Fibroblast of skin of right biceps (primary cell): ENCODE results near the gene COL20A1.

ENCODE experiments used
- DNase-seq: peaks from one replicate; pipeline ENCODE4 v3.0.0-alpha.2; 2013

Gene COL20A1

GRCh38 chr20:63364801-63365585 is 72.0 kb downstream of the COL20A1 start:
- no peak for DNase-seq

GRCh38 chr20:63365601-63366389 is 72.8 kb downstream of the COL20A1 start:
- DNase-seq = no peak

- no peak for DNase-seq
These were observed 73.7 kb downstream of the COL20A1 start for GRCh38 chr20:63366390-63367365.

- no peak for DNase-seq
These were observed 74.6 kb downstream of the COL20A1 start for GRCh38 chr20:63367446-63368055.

DNA sequence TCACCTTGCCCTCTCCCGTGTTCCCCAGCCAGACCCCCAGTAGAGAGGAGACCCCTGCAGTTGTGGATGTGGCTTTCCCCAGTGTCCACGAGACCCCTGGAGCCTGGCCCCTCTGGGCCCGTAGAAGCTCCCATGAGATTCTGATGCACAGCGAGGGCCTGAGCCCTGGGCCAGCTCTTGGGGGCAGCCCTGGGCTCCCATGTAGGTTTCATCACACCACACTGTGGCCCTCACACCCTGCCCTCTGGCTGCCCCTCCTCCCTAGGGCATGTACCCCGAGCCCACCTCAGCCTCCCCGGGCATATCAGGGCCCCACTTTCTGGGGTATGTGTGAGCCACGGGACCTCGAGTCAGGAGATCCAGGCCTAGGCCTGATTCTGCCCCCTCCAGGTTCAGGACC is 75.2 kb downstream of the COL20A1 start:
- no peak for DNase-seq

DNA sequence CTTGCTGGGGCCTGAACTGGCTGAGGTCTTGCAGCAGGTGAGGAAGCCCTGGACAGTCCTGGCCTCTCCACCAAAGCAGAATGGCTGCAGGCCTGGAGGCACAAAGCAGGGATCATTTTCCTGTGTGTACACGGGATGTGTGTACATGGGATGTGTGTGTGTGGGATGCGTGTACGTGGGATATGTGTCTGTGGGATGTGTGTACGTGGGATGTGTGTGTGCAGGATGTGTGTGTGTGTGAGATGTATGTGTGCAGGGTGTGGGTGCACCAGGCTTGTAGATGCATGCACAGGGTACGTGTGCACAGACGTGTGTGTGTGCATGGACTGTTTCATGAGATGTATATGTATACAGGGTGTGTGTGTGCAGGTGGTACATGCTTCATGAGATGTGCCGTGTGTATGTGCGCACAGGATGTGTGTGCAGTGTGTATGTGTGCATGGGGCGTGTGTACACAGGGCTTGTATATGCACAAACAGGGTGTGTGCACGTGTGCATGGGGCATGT is 76.1 kb downstream of the COL20A1 start:
- DNase-seq = no peak

DNA sequence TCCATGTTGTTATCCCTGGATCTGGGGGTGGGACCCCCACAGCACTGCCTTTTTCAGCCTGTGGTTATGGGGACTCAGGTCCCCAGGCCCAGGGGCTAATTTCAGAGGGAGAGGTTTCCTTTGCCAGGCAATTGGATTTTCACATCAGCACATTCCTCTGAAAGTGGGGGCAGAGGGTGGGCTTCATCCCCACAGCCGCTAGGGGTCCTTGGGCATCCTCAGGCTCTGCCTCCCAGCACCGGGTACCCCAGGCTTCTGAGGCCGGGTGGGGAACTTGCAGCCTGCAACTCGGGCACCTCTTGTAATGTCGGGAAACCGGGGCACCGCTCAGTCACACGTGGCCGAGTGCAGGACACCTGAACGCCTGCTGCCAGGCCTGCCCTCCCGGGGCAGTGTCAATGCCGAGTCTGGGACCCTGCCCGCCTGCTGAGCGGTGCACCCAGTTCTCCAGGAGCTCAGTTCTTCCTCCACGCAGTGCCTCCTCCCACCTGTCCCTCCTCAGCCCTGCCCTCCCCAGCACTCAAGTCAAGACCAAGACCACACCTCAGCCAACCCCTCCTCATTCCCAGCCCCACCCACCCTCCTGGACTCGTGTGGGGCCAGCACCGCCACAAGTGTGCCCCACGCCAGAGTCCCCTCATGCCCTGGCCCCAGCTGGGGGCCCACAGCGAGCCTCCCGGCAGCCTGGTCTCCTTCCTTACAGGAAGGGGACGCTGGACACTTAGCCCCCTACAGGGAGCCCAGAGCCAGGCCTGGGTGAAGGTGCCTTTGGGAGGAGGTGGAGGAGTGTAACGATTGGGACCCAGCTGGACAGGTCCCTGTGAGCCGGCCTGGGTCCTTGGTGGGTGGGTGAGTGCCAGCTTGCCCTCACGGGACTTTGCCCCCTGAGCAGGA is 77.0 kb downstream of the COL20A1 start:
- no peak for DNase-seq

DNA sequence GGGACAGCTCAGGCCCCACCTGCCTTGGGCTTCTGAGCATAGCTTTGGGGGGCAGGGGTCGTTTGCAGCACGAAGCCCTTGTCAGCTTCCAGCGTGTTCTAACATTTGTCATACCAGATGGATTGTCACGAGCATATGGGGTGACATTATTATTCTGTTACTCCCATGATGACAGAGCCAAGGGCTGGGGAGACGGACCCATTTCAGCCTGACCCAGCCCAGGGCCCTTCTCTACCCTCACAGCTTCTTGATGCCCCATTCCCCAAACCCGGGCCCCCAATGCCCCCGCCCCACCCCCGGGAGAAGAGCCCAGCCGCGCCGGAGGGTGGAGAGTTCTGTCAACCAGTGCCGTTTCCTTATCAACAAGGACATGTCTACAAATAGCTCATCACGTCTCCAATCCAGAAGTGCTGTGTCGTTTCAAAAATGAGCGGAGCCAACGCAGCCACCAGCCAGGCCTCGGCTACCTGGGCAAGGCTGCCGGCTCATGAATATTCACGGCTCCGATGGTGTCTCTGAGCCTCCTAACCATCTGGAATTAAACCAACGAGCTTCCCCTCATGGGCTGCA is 77.7 kb downstream of the COL20A1 start:
- no peak for DNase-seq

DNA sequence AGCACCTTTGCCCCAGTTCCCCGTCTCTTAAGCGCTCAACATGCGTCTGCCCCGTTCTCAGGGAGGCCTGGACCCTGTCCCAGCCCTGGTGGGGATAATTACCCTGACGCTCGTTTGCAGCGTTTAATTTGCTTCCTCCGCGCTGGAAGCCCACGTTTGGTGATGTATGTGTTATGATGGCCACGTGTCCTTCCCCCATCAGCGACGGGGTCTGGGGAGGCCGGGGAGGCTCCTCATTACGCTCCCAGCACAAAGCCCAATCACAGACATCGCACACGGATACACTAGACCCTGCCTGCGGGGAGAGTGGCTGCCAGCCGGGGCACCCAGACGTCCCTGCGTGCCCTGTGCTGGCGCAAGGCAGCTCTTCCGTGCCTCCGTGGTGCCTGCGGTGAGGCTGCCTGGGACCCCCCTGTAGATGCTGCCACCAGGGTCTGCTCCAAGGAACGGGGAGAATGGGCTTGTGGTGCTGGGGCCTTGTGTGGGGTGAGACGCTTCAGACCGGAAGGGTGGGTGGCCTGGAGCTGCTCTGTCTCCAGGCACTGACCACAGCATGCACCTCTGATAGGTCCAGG is 78.4 kb downstream of the COL20A1 start:
- DNase-seq = no peak

- no peak for DNase-seq
These were observed 80.2 kb downstream of the COL20A1 start for GRCh38 chr20:63372971-63373885.

DNA sequence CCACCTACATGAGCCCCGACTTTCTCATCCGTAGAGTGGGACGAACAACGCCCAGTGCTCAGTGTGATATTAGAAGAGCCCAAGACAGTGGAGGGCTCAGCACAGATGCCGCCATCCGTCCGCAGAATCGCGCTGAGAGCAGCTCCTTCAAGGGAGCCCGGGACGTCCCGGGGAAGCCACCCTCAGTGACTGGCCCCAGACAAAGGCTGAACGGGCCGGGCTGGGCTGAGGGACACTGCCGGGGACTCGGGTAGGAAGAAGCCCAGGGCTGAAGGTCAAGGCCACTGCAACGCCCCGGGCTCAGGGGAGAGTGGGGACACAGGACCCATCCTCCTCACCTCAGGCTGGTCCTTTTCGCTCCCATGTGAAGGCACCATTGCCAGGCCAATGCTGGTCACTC is 81.0 kb downstream of the COL20A1 start:
- no peak for DNase-seq

DNA sequence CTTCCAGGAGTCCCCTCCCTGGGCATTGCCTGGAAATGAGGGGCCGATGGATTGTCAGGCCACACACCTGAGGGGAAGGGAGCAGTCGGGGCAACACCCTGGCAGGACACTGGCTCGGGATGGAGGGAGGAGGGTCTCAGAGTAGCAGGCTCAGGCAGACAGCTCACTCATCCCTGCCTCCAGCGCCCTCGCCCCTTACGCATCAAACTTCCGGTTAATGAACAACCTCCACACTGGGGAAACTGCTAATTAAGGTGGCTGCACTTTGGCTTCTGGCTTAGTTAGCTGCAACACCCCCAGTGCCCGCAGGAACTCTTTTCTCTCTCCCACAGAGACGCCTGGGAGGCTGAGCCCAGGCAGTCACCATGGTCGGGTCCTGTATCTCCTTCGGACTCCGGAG is 81.5 kb downstream of the COL20A1 start:
- no peak for DNase-seq

DNA sequence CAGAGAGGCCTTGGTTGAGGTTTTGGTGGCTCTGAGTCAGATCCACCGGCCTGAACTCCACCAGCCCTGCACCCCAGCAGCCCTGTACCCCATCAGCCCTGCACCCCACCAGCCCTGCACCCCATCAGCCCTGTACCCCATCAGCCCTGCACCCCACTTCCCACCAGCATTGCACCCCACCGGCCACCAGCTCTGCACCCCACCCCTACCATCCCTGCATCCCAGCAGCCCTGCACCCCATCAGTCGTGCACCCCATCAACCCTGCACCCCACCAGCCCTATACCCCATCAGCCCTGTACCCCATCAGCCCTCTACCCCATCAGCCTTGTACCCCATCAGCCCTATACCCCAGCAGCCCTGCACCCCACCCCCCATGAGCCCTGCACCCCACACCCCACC is 82.5 kb downstream of the COL20A1 start:
- no peak for DNase-seq

- no peak for DNase-seq
These were observed 83.6 kb downstream of the COL20A1 start for GRCh38 chr20:63376283-63377250.

- no peak for DNase-seq
These were observed 84.4 kb downstream of the COL20A1 start for GRCh38 chr20:63377256-63377941.

- no peak for DNase-seq
These were observed 85.0 kb downstream of the COL20A1 start for GRCh38 chr20:63377951-63378381.

DNA sequence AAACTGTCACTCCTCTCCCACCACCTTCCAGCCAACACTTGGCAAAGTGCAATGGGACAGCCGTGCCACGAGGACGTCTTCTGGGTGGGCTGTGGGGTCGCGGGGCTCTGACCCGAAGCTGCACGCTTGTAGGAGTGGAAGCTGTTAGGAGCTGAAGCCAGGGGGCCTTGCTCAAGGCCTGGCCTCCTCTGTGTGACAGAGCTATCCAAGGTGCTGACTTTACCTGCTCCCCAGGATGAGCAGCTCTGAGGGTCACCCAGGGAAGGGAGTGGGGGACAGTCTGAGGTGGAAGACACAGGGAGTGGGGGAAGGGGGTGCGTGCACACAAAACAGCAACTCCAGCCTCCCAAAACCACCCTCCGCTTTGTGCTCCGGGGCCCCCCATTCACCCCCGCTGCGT is 85.6 kb downstream of the COL20A1 start:
- no peak for DNase-seq

DNA sequence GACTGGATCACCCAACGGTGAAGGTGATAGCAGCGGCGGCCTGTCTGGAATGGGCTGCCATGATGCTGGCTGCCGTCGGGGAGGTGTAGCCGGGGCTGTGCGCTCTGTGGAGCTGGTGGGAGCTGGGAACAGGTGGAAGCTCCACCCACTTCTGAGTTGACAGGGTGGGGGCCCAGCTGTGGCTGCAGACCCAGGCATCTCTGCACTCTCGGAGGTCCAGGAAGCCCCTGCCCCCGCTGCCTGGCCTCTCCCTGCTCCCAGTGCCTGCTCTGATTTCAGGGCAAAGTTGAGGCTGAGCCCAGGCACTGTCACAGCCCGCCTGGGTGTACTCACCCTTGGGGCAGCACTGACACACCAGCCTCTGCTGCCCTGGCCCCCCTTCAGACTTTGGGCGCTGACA is 86.3 kb downstream of the COL20A1 start:
- DNase-seq = no peak
